SU-DHL-6 (cell line): Measurements from ENCODE around the gene CXorf65.

Source experiments
- CTCF ChIP-seq: fragments of 200-600 bp; sonication (generic); IDR thresholded peaks from one replicate; pipeline ENCODE4 v1.5.1; 2017; ENCODE audit warnings: antibody characterized with exemption, mild to moderate bottlenecking, low read length, moderate library complexity; ENCODE audit not compliant: insufficient read depth, poor library complexity, severe bottlenecking
- EZH2phosphoT487 ChIP-seq: fragments of 200-600 bp; sonication (generic), shearing (Covaris generic); conservative IDR thresholded peaks from 2 replicates; pipeline ENCODE4 v1.6.1; 2018; ENCODE audit warnings: mild to moderate bottlenecking, antibody characterized with exemption, low read length, moderate library complexity, mixed read lengths

- TF ChIP-seq CTCF (no peak), EZH2phosphoT487 (no peak)
These were observed 11.8 kb upstream of the CXorf65 start, which contains the start of gene MED12 for GRCh38 chrX:71118032-71118984.
